ENCODE results near the gene DENND4A.

GRCh38 chr15:65812467-65812866, 20.4 kb upstream of the DENND4A start:
- TF ChIP-seq CTCF (IDR thresholded peaks at IDR 0.05) (no peak), REST (IDR thresholded peaks at IDR 0.05; ENCODE audit: insufficient read depth in 1 of 2, low read depth in 2 of 2, low read length in 1 of 2) (no peak), TCF7L2 (IDR thresholded peaks at IDR 0.05; ENCODE audit: low read depth, low read length) (no peak), POLR2AphosphoS5 (IDR thresholded peaks at IDR 0.05; ENCODE audit: low read depth, low read length) (no peak), SIN3A (IDR thresholded peaks at IDR 0.05; ENCODE audit: borderline replicate concordance, insufficient read depth, low read depth, low read length) (no peak)

Data from Panc1 (cell line).